Measurements from ENCODE around the gene CACNA2D1.

The CACNA2D1 gene

GRCh38 chr7:82141427-82141826 is 302.1 kb downstream of the CACNA2D1 start:
- no peak for TF ChIP-seq TCF12 (IDR thresholded peaks at IDR 0.05; ENCODE audit: low read depth)
- no peak for TF ChIP-seq CEBPB (IDR thresholded peaks at IDR 0.05)
- TF ChIP-seq, protein P1, sequence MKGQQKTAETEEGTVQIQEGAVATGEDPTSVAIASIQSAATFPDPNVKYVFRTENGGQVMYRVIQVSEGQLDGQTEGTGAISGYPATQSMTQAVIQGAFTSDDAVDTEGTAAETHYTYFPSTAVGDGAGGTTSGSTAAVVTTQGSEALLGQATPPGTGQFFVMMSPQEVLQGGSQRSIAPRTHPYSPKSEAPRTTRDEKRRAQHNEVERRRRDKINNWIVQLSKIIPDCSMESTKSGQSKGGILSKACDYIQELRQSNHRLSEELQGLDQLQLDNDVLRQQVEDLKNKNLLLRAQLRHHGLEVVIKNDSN (IDR thresholded peaks at IDR 0.05) = no peak
- no peak for TF ChIP-seq FOXM1 (IDR thresholded peaks at IDR 0.05; ENCODE audit: borderline replicate concordance, low read depth)
- TF ChIP-seq CREB1 (IDR thresholded peaks at IDR 0.05; ENCODE audit: low read depth) = no peak
- TF ChIP-seq EP300 (IDR thresholded peaks at IDR 0.05; ENCODE audit: borderline replicate concordance) = no peak
- no peak for TF ChIP-seq NFIC (IDR thresholded peaks at IDR 0.05)
- TF ChIP-seq MAX (IDR thresholded peaks at IDR 0.05) = no peak
- no peak for TF ChIP-seq YY1 (IDR thresholded peaks at IDR 0.05; ENCODE audit: low read depth)
- no peak for TF ChIP-seq ZBTB7A (IDR thresholded peaks at IDR 0.05; ENCODE audit: low read depth)
- no peak for TF ChIP-seq TEAD4 (IDR thresholded peaks at IDR 0.05)
- no peak for TF ChIP-seq EGR1 (IDR thresholded peaks at IDR 0.05)
- TF ChIP-seq RAD21 (IDR thresholded peaks at IDR 0.05; ENCODE audit: low read depth) = no peak
- no peak for TF ChIP-seq TAF1 (IDR thresholded peaks at IDR 0.05; ENCODE audit: low read depth)
- TF ChIP-seq REST (IDR thresholded peaks at IDR 0.05; ENCODE audit: low read depth) = no peak

DNA sequence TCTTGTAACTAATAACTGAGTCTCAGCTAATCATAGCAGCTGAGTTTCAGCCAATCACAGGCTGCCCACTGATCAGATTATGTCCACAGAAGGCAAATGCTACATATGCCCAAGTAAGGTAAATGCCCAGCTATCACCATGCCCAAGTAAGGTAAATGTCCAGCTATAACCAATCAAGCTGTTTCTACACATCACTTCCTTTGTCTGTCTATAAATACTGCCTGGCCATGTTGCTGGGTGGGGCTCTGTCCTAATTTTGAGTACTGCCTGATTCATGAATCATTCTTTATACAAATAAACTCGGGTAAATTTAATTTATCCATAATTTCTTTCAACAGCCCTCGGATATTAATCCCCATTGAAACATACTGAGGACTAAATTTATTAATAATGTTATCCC is 312.4 kb downstream of the CACNA2D1 start:
- TF ChIP-seq YY1 (IDR thresholded peaks at IDR 0.05; ENCODE audit: low read depth) (no peak), CREB1 (IDR thresholded peaks at IDR 0.05; ENCODE audit: low read depth) (no peak), MAX (IDR thresholded peaks at IDR 0.05) (no peak), TCF12 (IDR thresholded peaks at IDR 0.05; ENCODE audit: low read depth) (no peak), TAF1 (IDR thresholded peaks at IDR 0.05; ENCODE audit: low read depth) (no peak), NFIC (IDR thresholded peaks at IDR 0.05) (no peak), ZBTB7A (IDR thresholded peaks at IDR 0.05; ENCODE audit: low read depth) (no peak), FOXM1 (IDR thresholded peaks at IDR 0.05; ENCODE audit: borderline replicate concordance, low read depth) (no peak), EGR1 (IDR thresholded peaks at IDR 0.05) (no peak), TEAD4 (IDR thresholded peaks at IDR 0.05) (no peak)

DNA sequence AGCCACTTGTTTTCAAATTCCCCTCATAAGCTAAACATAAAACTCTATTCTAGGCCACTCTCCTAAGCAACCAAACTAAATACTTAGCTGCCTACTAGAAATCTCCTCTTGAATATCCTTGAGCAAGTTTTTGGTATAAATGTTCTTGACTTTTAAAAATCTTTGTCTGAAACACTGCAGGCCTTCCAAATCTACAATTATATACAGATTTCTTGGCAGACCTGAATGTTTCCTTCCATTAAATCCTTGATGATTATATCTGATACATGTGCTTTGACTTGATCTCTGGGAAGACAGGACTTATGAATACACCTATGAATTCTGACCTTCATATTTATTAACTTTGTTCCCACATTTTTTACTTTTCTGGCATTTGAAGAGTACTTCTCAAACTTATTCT is 314.5 kb downstream of the CACNA2D1 start:
- TF ChIP-seq ZBTB7A (IDR thresholded peaks at IDR 0.05; ENCODE audit: low read depth) (no peak), CREB1 (IDR thresholded peaks at IDR 0.05; ENCODE audit: low read depth) (no peak), EGR1 (IDR thresholded peaks at IDR 0.05) (no peak), TCF12 (IDR thresholded peaks at IDR 0.05; ENCODE audit: low read depth) (no peak), REST (IDR thresholded peaks at IDR 0.05; ENCODE audit: low read depth) (no peak), FOXM1 (IDR thresholded peaks at IDR 0.05; ENCODE audit: borderline replicate concordance, low read depth) (no peak), RAD21 (IDR thresholded peaks at IDR 0.05; ENCODE audit: low read depth) (no peak), TAF1 (IDR thresholded peaks at IDR 0.05; ENCODE audit: low read depth) (no peak), NFIC (IDR thresholded peaks at IDR 0.05) (no peak), MAX (IDR thresholded peaks at IDR 0.05) (no peak), YY1 (IDR thresholded peaks at IDR 0.05; ENCODE audit: low read depth) (no peak)
- TF ChIP-seq, protein P1 (IDR thresholded peaks at IDR 0.05) = no peak

GRCh38 chr7:82128546-82128945 is 315.0 kb downstream of the CACNA2D1 start:
- TF ChIP-seq REST (IDR thresholded peaks at IDR 0.05; ENCODE audit: low read depth) = no peak
- no peak for TF ChIP-seq NFIC (IDR thresholded peaks at IDR 0.05)
- no peak for TF ChIP-seq EGR1 (IDR thresholded peaks at IDR 0.05)
- TF ChIP-seq ZBTB7A (IDR thresholded peaks at IDR 0.05; ENCODE audit: low read depth) = no peak
- no peak for TF ChIP-seq MAX (IDR thresholded peaks at IDR 0.05)
- TF ChIP-seq EP300 (IDR thresholded peaks at IDR 0.05; ENCODE audit: borderline replicate concordance) = no peak
- no peak for TF ChIP-seq CEBPB (IDR thresholded peaks at IDR 0.05)
- no peak for TF ChIP-seq TEAD4 (IDR thresholded peaks at IDR 0.05)
- TF ChIP-seq TCF12 (IDR thresholded peaks at IDR 0.05; ENCODE audit: low read depth) = no peak

All from Ishikawa (cell line).